Endothelial cell of umbilical vein (primary cell): ENCODE measurements around the gene LAMA4. TPM values are rescaled to one million over a fixed set of nuclear protein-coding genes. Genes with fewer than 3 reads are reported as not detected.

ENCODE experiments used
- BruUV-seq: library from RNA; stranded (reverse); fragments of 400-500 nt; replicated peaks from 2 replicates; lab custom pipeline; 2021; lab: Mats Ljungman, UMichigan
- CTCF ChIA-PET: fragments of 300-600, 350-600 bp; sonication (Branson Sonifier 250); formaldehyde crosslinking; loops from one replicate; lab custom pipeline; 2021; ENCODE audit warnings: antibody characterized with exemption, inconsistent platforms; lab: Charles Lee
- POLR2A ChIA-PET: fragments of 300-600, 350-600 bp; sonication (Branson Sonifier 250); formaldehyde crosslinking; loops from one replicate; lab custom pipeline; 2021; ENCODE audit warnings: antibody characterized with exemption, inconsistent platforms; lab: Charles Lee
- DNase-seq: peaks from one replicate; pipeline ENCODE4 v3.0.0-alpha.2; 2011; ENCODE audit warnings: low read depth, low spot score
- FAIRE-seq: peaks from 2 replicates; lab custom pipeline; 2011; peaks lifted over from hg19 to GRCh38; lab: Jason Lieb, UNC
- H2AFZ ChIP-seq: 2 replicates; pipeline ENCODE4 v1.6.0; 2012; ENCODE audit warnings: low read depth, low read length, control low read depth, inconsistent platforms
- H3K27ac ChIP-seq: 2 replicates; pipeline ENCODE4 v1.5.1; 2011; ENCODE audit warnings: low read depth, mild to moderate bottlenecking, control low read depth, low read length, moderate library complexity; ENCODE audit not compliant: insufficient read depth
- H3K27me3 ChIP-seq, 2 experiments: 2 replicates each; pipeline versions ENCODE4 v1.6.0 to v1.6.1; 2011; ENCODE audit warnings: low read length in 2 of 2, mixed read lengths in 1 of 2; ENCODE audit not compliant: control insufficient read depth in 2 of 2, insufficient read depth in 2 of 2
- H3K36me3 ChIP-seq, 2 experiments: 2 replicates in 1 of 2; 3 replicates in 1 of 2; pipeline ENCODE4 v1.5.1; 2011; ENCODE audit warnings: low read length in 2 of 2, mild to moderate bottlenecking in 1 of 2, moderate library complexity in 1 of 2; ENCODE audit not compliant: control insufficient read depth in 2 of 2, insufficient read depth in 2 of 2; ENCODE audit errors: extremely low read depth in 1 of 2
- H3K4me1 ChIP-seq: 3 replicates; pipeline ENCODE4 v1.5.1; 2011; ENCODE audit warnings: mild to moderate bottlenecking, low read length; ENCODE audit not compliant: control insufficient read depth, insufficient read depth; ENCODE audit errors: extremely low read depth
- H3K4me2 ChIP-seq: 2 replicates; pipeline ENCODE4 v1.6.1; 2011; ENCODE audit warnings: low read length, control low read depth, mixed read lengths; ENCODE audit not compliant: insufficient read depth
- H3K4me3 ChIP-seq, 3 experiments: fragments of 200-600 bp in 1 of 3; sonication (generic), shearing (Covaris generic) in 1 of 3; replicated peaks in 1 of 3; 2 replicates each; pipeline ENCODE4 v1.5.1; 2011 to 2016; ENCODE audit warnings: control low read depth in 3 of 3, low read length in 3 of 3, mild to moderate bottlenecking in 2 of 3, inconsistent platforms in 1 of 3, low read depth in 1 of 3, moderate library complexity in 1 of 3; ENCODE audit not compliant: insufficient read depth in 1 of 3
- H3K79me2 ChIP-seq: 2 replicates; pipeline ENCODE4 v1.6.0; 2012; ENCODE audit warnings: low read length, inconsistent platforms; ENCODE audit not compliant: control insufficient read depth, insufficient read depth
- H3K9ac ChIP-seq: replicated peaks from 2 replicates; pipeline ENCODE3; 2011; ENCODE audit warnings: low read length, control low read depth; ENCODE audit not compliant: insufficient read depth; ENCODE audit errors: extremely low read depth
- H3K9me1 ChIP-seq: replicated peaks from 3 replicates; pipeline ENCODE4 v1.6.0; 2011; ENCODE audit warnings: mild to moderate bottlenecking, low read length; ENCODE audit not compliant: control insufficient read depth, insufficient read depth; ENCODE audit errors: extremely low read depth
- H3K9me3 ChIP-seq: replicated peaks from 2 replicates; pipeline ENCODE4 v1.5.1; 2012; ENCODE audit warnings: low read length, inconsistent platforms; ENCODE audit not compliant: control insufficient read depth, insufficient read depth
- H4K20me1 ChIP-seq: replicated peaks from 2 replicates; pipeline ENCODE3; 2011; ENCODE audit warnings: mild to moderate bottlenecking, low read length; ENCODE audit not compliant: control insufficient read depth, insufficient read depth; ENCODE audit errors: extremely low read depth
- EZH2 ChIP-seq: IDR thresholded peaks from 2 replicates; pipeline ENCODE4 v1.6.1; 2012; ENCODE audit warnings: borderline replicate concordance, low read depth, mild to moderate bottlenecking, moderate library complexity, low read length, inconsistent platforms; ENCODE audit not compliant: severe bottlenecking
- FOS ChIP-seq: IDR thresholded peaks from 2 replicates; pipeline ENCODE4 v1.6.1; 2011; ENCODE audit warnings: mild to moderate bottlenecking, low read length, moderate library complexity, borderline replicate concordance; ENCODE audit not compliant: insufficient read depth
- GATA2 ChIP-seq: IDR thresholded peaks from 2 replicates; pipeline ENCODE4 v1.7.0; 2011; ENCODE audit warnings: low read depth, mild to moderate bottlenecking, moderate library complexity, mixed read lengths, low read length; ENCODE audit not compliant: insufficient read length, insufficient read depth
- JUN ChIP-seq: IDR thresholded peaks from 2 replicates; pipeline ENCODE4 v1.6.1; 2011; ENCODE audit warnings: borderline replicate concordance, low read depth; ENCODE audit not compliant: insufficient read length, insufficient read depth
- MYC ChIP-seq: IDR thresholded peaks from one replicate; pipeline ENCODE4 v1.6.1; 2011; ENCODE audit warnings: mild to moderate bottlenecking, low read depth, low read length
- POLR2A ChIP-seq: IDR thresholded peaks from 2 replicates; pipeline ENCODE4 v1.6.1; 2012; ENCODE audit warnings: low read depth, mild to moderate bottlenecking, control low read depth, low read length
- POLR2AphosphoS5 ChIP-seq: IDR thresholded peaks from 2 replicates; pipeline ENCODE4 v1.6.1; 2012; ENCODE audit warnings: low read depth, mild to moderate bottlenecking, control low read depth, low read length, moderate library complexity; ENCODE audit not compliant: insufficient read depth
- dilution Hi-C: fragments of 300-500 bp; cut with MboI; formaldehyde crosslinking; loops from one replicate; pipeline ENCODE4 v1.15.0; 2019; ENCODE audit warnings: low sequenced_read_pairs; ENCODE audit not compliant: extremely low pct_ligation_motif_present
- intact Hi-C: fragments of 100-400 bp; cut with micrococcal nuclease; formaldehyde crosslinking; loops from one replicate; pipeline ENCODE4 v1.10.0; 2022
- polyA plus RNA-seq, 4 experiments: library from polyadenylated mRNA; depleted of rRNA in 3 of 4; stranded (reverse) in 3 of 4; unstranded in 1 of 4; fragments of >200 nt; gene quantifications; 2 replicates each; pipeline versions ENCODE4 v1.2.1 to v1.2.3, GENCODE V29; 2011 to 2012; ENCODE audit warnings: missing spikeins in 1 of 4
- total RNA-seq: library from RNA; stranded (reverse); gene quantifications from 2 replicates; pipeline ENCODE4 v1.2.3, GENCODE V29; 2021
- TF ChIP-seq, protein P1 (sequence below): IDR thresholded peaks from 2 replicates; pipeline ENCODE4 v1.6.1; 2011; ENCODE audit not compliant: insufficient read depth, insufficient read length
- TF ChIP-seq, protein P2 (sequence below), 2 donors: IDR thresholded peaks; 1 replicate in 1 of 2; 2 replicates in 1 of 2; pipeline ENCODE4 v1.5.1; 2011; ENCODE audit warnings: low read length in 2 of 2, mild to moderate bottlenecking in 2 of 2, moderate library complexity in 2 of 2, control low read depth in 1 of 2, inconsistent platforms in 1 of 2, low read depth in 1 of 2; ENCODE audit not compliant: insufficient read depth in 1 of 2; ENCODE audit errors: extremely low read depth in 1 of 2

The LAMA4 gene
- total and polyA plus RNA-seq, 2 donors (not counting 3 experiments of a cell fraction or from before 2014, with no cell fraction given) = 384 to 629 TPM

DNA sequence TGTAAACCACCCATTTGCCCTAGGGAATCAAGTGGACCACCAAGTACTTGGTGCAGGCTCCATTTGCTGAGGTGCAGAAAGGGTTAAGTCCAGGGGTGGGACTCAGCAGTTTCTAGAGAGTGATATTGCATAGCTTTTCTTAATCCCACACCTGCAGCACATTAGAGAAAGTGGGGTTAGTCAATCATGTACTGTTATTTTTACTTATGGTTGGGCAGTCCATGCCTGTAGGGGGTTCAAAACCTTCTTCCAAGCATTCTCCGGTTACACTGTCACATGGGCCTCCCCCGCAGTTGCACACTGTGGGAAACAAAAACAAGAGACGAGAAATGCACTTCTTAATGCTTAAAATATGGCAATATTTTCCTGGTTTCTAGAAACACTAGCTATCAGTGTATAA is 65.5 kb downstream of the LAMA4 start:
- Histone ChIP-seq H3K4me1 (peaks cover 12% of the 10 kb centered on the region), H3K79me2 (peaks cover 2% of the 10 kb centered on the region), H3K9ac (no peak overlapping the region), H3K27me3 (no peaks in the 10 kb centered on the region), H3K27ac (no peak overlapping the region), H3K36me3 (peaks cover 32 to 64% of the 10 kb centered on the region in 2 experiments), H3K9me3 (no peaks in the 10 kb centered on the region), H3K4me2 (no peak overlapping the region), H3K9me1 (no peaks in the 10 kb centered on the region), H4K20me1 (no peaks in the 10 kb centered on the region), H3K4me3 (no peak overlapping the region), H2AFZ (no peak overlapping the region)
- no peak for FAIRE-seq
- ChIA-PET POLR2A (no interaction called here), CTCF (interaction anchor here (0.7 to 2.9 kb wide), 8 partner anchors 9 to 181 kb away, joined by 3 to 12 read pairs (median 5); partner anchors contain the start of gene LAMA4)
- dilution Hi-C loops = no loop called here
- intact Hi-C loops = no loop called here
- no TSS peak for BruUV-seq
- no peak for DNase-seq
- TF ChIP-seq POLR2A = no peak
- TF ChIP-seq JUN = no peak
- no peak for TF ChIP-seq POLR2AphosphoS5
- no peak for TF ChIP-seq GATA2
- TF ChIP-seq EZH2 = no peak
- TF ChIP-seq MYC = no peak
- no peak for TF ChIP-seq FOS
- TF ChIP-seq, protein P1, sequence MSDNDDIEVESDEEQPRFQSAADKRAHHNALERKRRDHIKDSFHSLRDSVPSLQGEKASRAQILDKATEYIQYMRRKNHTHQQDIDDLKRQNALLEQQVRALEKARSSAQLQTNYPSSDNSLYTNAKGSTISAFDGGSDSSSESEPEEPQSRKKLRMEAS = no peak
- TF ChIP-seq, protein P2, sequence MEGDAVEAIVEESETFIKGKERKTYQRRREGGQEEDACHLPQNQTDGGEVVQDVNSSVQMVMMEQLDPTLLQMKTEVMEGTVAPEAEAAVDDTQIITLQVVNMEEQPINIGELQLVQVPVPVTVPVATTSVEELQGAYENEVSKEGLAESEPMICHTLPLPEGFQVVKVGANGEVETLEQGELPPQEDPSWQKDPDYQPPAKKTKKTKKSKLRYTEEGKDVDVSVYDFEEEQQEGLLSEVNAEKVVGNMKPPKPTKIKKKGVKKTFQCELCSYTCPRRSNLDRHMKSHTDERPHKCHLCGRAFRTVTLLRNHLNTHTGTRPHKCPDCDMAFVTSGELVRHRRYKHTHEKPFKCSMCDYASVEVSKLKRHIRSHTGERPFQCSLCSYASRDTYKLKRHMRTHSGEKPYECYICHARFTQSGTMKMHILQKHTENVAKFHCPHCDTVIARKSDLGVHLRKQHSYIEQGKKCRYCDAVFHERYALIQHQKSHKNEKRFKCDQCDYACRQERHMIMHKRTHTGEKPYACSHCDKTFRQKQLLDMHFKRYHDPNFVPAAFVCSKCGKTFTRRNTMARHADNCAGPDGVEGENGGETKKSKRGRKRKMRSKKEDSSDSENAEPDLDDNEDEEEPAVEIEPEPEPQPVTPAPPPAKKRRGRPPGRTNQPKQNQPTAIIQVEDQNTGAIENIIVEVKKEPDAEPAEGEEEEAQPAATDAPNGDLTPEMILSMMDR (IDR thresholded peaks at IDR 0.05; ENCODE audit: extremely low read depth in 1 of 2, insufficient read depth in 1 of 2, low read depth in 1 of 2, low read length in 2 of 2) = no peak
